GOT3 (cell line): Measurements from ENCODE around the gene NEK1.

Source experiments
- DNase-seq: peaks from one replicate; lab custom pipeline; 2025; ENCODE audit warnings: mixed read lengths; lab: John Stamatoyannopoulos, UW

NEK1 gene, protein sequence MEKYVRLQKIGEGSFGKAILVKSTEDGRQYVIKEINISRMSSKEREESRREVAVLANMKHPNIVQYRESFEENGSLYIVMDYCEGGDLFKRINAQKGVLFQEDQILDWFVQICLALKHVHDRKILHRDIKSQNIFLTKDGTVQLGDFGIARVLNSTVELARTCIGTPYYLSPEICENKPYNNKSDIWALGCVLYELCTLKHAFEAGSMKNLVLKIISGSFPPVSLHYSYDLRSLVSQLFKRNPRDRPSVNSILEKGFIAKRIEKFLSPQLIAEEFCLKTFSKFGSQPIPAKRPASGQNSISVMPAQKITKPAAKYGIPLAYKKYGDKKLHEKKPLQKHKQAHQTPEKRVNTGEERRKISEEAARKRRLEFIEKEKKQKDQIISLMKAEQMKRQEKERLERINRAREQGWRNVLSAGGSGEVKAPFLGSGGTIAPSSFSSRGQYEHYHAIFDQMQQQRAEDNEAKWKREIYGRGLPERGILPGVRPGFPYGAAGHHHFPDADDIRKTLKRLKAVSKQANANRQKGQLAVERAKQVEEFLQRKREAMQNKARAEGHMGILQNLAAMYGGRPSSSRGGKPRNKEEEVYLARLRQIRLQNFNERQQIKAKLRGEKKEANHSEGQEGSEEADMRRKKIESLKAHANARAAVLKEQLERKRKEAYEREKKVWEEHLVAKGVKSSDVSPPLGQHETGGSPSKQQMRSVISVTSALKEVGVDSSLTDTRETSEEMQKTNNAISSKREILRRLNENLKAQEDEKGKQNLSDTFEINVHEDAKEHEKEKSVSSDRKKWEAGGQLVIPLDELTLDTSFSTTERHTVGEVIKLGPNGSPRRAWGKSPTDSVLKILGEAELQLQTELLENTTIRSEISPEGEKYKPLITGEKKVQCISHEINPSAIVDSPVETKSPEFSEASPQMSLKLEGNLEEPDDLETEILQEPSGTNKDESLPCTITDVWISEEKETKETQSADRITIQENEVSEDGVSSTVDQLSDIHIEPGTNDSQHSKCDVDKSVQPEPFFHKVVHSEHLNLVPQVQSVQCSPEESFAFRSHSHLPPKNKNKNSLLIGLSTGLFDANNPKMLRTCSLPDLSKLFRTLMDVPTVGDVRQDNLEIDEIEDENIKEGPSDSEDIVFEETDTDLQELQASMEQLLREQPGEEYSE (N-terminal part only)

DNA sequence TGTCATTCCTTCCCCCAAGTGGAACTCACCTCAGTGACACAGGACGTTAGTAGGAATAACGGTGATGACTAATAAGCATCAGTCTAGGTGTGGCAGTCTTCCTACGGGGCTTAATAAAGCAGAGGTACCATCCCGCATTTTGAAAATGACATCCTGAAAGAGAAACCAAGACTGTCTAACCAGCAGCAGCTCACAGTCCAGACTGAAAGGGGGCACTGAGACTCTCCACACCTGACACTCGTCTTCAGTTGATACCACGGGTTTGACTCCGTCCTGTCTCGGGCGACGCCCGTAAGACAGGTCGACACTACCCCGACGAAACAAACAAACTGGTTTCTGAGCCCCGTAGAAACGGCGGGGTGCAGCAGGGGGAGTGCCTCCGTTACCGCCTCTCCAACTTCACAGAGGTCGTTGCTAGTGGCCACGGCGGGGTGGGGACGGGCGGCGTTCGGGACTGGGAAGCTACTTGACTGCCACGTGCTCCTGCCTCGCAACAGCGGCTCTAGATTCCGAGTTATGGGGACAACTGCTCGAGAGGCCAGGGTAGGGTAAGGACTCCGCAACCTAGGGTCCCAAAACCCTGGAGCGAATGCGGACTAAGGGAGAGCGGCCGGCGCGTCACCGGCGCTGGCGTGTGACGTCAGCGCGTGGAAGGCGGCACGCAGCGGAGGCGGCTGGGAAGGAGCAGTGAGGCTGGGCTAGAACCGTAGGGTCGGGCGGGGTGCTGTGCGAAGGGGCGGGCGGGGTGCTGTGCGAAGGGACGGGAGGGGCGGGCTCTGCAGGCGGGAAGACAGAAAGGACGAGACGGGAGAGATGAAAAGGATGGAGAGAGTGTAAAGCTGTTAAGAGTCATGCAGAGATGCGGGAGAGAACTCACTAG lies at the start of gene NEK1:
NEK1 (minus strand) TSS at position 593 of the 880 bp plus-strand sequence. CDS start 9,953 bp downstream, outside the sequence.
- DNase-seq = peak; percentile 42

GRCh38 chr4:169661761-169662160 lies 49.4 kb upstream of the NEK1 start:
- no peak for DNase-seq

GRCh38 chr4:169660929-169661328 lies 48.5 kb upstream of the NEK1 start:
- DNase-seq = no peak

DNA sequence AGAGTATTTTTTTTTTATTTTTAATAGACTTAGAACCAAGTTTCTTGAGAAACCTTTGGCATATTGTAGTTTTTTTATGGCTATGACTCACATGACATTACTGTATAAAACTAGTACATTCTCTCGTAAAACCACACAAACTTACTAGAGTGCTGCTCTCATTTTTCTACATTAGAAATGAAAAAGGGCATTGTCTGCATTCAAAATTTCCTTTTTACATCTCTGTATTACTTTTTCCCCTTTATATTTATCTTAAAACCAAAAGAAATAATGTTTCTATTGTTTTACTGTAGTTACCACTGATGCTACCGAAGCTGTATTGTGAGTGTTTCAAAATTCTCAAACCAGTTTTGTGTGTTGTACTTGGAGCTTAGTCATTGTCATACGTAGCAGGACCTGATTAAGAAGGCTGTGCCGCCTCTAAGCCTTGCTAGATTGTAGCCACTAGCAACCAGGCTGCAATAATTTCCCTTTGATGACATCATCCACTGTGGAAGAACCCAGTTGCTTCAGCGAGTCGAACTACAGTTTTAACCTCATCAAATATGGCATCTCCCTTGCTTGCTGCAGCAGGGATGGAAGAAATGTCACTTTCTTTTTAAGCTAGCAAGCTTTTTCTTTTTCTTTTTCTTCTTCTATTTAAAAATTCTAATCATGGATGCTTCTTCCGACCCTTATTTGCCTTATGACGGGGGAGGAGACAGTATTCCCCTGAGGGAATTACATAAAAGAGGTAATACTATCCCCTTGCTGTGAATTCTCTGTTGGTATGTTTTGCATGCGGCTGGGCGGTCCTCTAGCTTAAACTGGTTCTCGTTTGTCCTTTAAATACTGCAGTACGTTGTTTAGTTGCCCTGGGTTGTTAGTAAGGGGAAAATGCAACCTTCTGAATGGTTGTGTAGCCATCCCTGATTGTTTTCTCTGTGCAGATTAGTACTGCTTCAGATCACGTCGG lies 47.6 kb upstream of the NEK1 start:
- DNase-seq = peak; percentile 3

- DNase-seq = no peak
Measured at GRCh38 chr4:169658975-169659715, 46.8 kb upstream of the NEK1 start.

DNA sequence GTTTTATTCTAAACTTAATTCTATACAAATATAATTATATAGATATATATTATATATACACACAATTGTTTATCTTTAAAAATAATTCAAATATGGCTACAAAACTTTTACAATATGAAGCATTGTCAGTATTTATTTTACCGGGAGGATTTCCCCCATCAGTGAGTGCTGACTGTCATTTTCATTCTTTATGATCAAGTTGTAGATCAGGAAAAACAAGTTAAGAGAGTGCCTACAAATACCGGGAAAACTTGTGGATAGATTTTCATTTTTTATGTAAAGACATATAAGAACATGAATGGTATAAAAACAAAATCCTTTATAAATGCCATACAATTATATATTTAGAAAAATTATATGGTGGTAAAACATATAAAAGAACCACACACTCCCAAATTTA lies 45.8 kb upstream of the NEK1 start:
- DNase-seq = no peak

DNA sequence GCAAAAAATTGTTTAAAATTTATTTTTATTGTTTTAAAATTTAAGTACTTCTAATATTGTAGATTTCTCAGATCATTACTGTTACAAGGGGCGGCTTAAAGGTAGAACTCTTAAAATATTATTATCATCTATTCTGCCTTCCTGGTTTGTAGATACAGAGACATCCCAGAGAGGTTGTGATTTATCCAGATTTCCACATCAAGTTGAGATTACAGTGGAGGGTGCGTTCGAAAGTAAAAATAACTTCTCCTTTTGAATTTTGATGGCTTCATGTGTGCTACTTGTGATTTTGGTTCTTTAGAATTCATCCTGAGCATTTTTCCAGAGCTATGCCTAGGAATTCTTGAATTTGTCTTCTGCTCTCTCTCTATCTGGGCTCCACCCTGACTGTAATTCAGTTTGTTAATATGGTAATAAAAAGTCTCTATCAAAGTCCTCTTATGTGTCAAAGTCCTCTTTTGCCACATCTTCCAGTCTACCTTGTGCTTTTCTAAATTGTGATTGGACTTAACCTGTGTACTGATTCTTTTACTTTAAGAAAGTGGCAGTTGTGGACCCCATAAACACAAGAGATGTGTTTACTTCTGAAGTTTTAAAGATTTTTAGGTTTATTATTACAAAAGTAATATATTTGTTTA lies 45.2 kb upstream of the NEK1 start:
- no peak for DNase-seq

DNA sequence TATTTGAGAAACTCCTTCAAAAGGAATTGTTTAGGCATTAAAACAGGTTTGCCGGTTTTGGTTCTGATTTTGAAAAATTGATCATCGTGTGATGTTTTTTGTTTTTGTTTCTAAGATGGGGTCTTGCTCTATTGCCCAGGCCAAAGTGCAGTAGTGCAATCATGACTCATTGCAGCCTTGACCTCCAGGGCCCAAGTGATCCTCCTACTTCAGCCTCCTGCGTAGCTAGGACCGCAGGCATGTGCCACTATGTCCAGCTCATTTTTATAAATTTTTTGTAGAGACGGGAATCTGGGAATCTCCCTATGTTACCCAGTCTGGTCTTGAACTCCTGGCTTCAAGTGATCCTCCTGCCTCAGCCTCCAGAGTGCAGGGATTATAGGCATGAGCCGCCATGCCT lies 43.0 kb upstream of the NEK1 start:
- DNase-seq = no peak

GRCh38 chr4:169652535-169652934 lies 40.2 kb upstream of the NEK1 start:
- no peak for DNase-seq

- no peak for DNase-seq
Measured at GRCh38 chr4:169650227-169650936, 38.0 kb upstream of the NEK1 start.

GRCh38 chr4:169649545-169650226 lies 37.3 kb upstream of the NEK1 start:
- no peak for DNase-seq

DNA sequence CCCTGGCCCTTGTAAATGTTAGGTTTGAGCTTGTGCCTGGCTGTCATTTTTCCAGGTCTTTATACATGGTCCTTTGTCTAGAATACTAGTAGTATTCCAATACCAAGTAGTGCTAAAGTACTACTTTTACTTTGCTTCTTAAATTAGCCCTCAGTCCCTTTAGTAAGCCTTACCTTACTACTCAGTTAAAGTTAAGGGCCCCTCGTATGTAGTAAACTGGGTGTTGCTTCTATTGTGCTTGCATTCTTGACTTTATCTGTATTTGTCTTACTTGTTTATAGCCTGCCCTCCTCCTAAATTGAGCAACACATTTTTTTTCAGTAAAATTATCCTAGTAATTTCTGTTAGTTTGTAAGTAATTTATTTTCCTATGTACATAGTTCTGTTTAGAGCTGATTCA lies 33.2 kb upstream of the NEK1 start:
- no peak for DNase-seq

DNA sequence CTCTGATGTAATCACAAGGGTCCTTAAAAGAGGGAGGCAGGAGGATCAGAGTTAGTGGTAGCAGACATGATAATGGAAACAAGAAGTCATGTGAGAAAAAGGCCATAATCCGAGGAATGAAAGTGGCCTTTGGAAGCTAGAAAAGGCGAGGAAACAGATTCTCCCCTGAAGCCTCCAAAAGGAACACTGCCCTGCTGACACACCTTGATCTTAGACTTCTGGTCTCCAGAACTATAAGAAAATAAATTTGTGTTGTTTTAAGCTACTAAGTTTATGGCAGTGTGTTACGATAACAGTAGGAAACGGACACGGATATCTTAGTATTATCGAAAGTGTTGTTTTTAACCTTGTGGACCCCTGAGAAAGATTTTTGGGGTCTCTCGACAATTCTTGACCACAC lies 32.4 kb upstream of the NEK1 start:
- no peak for DNase-seq

- no peak for DNase-seq
Measured at GRCh38 chr4:169640261-169640870, 28.0 kb upstream of the NEK1 start.

DNA sequence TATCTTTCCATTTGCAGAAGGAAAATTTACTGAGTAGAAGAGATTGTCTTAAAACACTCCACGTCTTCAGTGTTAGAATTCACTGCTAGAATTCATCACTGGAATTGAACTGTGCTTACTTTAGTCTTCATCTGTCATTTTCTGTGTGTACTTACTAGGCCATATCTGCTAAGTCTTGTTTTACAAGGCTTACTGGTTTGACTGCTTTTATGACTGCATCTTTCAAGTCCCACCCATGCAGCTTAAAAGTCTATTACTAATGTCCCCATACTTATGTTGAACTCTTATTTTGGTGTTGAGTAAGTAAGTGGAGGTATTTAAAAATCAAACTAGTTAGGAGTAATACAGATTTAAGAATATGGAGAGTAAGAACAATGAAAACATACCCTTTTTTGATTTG lies 22.6 kb upstream of the NEK1 start:
- no peak for DNase-seq

DNA sequence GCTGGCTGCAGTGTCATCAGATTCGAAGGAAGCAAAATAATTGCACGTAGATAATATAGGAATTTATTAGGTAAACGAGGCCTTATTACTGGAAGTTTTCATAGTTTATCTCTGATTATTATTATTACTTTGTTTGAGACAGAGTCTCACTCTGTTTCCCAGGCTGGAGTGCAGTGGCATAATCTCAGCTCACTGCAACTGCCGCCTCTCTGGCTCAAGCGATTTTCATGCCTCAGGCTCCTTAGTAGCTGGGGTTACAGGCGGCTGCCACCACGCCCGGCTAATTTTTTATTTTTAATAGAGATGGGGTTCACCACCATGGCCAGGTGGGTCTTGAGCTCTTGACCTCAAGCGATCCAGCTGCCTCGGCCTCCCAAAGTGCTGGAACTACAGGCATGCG lies 20.5 kb upstream of the NEK1 start:
- no peak for DNase-seq

DNA sequence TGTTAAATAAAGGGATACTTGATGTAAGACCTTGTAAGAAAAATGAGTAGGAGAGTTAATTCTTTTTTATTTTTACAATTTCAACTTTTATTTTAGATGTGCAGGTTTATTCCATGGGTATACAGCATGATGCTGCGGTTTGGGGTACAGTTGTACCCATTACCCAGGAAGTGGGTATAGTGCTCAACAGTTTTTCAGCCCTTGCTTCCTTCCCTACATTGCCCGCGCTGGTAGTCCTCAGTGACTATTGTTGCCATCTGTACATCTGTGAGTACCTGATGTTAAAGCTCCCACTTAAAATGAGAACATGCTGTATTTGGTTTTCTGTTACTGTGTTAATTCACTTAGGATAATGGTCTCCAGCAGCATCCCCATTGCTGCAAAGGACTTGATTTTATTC lies 17.7 kb upstream of the NEK1 start:
- DNase-seq = no peak
